PC-9 (cell line): ENCODE results near the gene ZSCAN16.
A peak's percentile ranks its signal among the peaks of the same experiment; 100 is the strongest.

ENCODE experiments used
- CTCF ChIP-seq: fragments of 200-600 bp; sonication (generic); conservative IDR thresholded peaks from 2 replicates; pipeline ENCODE4 v1.6.1; 2017; ENCODE audit warnings: mixed run types, antibody characterized with exemption, mild to moderate bottlenecking, moderate library complexity
- EZH2 ChIP-seq: fragments of 200-600 bp; sonication (generic); IDR thresholded peaks from 2 replicates; pipeline ENCODE4 v1.8.0; 2017; ENCODE audit warnings: antibody characterized with exemption, low read depth

- TF ChIP-seq CTCF (peak; percentile 52; the same call in 1 of the 2 replicates), EZH2 (no peak)
These were observed 9.6 kb downstream of the ZSCAN16 start for GRCh38 chr6:28134015-28134414.
